ENCODE data around the gene CGN.

The CGN gene

GRCh38 chr1:151502859-151503780 lies 8.1 kb upstream of the CGN start:
- Histone ChIP-seq H3K27me3 (ENCODE audit: control insufficient read depth in 1 of 2, insufficient read depth in 1 of 2, low read length in 2 of 2) (peaks cover 7 to 53% of the 10 kb centered on the region in 2 experiments), H3K4ac (ENCODE audit: low read depth in 1 of 2, low read length in 2 of 2) (no peak overlapping the region), H2AFZ (ENCODE audit: low read depth, low read length) (no peak overlapping the region), H3K4me1 (ENCODE audit: control insufficient read depth, insufficient read depth, low read depth, low read length) (no peaks in the 10 kb centered on the region), H4K91ac (ENCODE audit: low read length) (no peak overlapping the region), H3K4me2 (ENCODE audit: low read length, poor library complexity, severe bottlenecking) (no peak overlapping the region), H2BK120ac (ENCODE audit: low read depth, low read length) (no peak overlapping the region), H2AK5ac (ENCODE audit: low read length, severe bottlenecking) (no peak overlapping the region), H3K23ac (ENCODE audit: low read length in 2 of 2) (no peak overlapping the region), H3K27ac (ENCODE audit: low read length, poor library complexity, severe bottlenecking) (no peak overlapping the region), H3K18ac (ENCODE audit: low read depth in 1 of 2, low read length in 2 of 2) (no peak overlapping the region), H3K14ac (ENCODE audit: low read length in 2 of 2) (no peak overlapping the region), H3K4me3 (ENCODE audit: insufficient read depth in 1 of 2, low read depth in 1 of 2, low read length in 2 of 2) (no peak overlapping the region), H2BK12ac (ENCODE audit: low read length in 2 of 2) (no peak overlapping the region), H3K9me3 (ENCODE audit: control insufficient read depth, low read length) (no peaks in the 10 kb centered on the region), H2BK15ac (ENCODE audit: low read depth, poor library complexity, severe bottlenecking) (no peak overlapping the region), H2BK5ac (ENCODE audit: low read depth, low read length, poor library complexity, severe bottlenecking) (no peak overlapping the region), H3K79me1 (replicated peaks; ENCODE audit: low read length, poor library complexity, severe bottlenecking) (no peaks in the 10 kb centered on the region), H3K9ac (ENCODE audit: low read length) (no peak overlapping the region), H3K36me3 (ENCODE audit: control insufficient read depth in 1 of 2, insufficient read depth in 2 of 2, low read depth in 1 of 2, low read length in 2 of 2) (no peaks in the 10 kb centered on the region), H4K8ac (ENCODE audit: low read length) (no peak overlapping the region)
- DNase-seq = no peak
- WGBS = 65% methylated on average over 7 of the region's 7 CpGs

GRCh38 chr1:151504252-151504651 lies 6.9 kb upstream of the CGN start:
- H3K27ac ChIP-seq (ENCODE audit: low read length, poor library complexity, severe bottlenecking) = no peak overlapping the region
- H3K9me3 ChIP-seq (ENCODE audit: control insufficient read depth, low read length) = no peaks in the 10 kb centered on the region
- H3K36me3 ChIP-seq (ENCODE audit: control insufficient read depth in 1 of 2, insufficient read depth in 2 of 2, low read depth in 1 of 2, low read length in 2 of 2) = no peaks in the 10 kb centered on the region
- 53% methylated on average over 3 of the region's 3 CpGs for WGBS
- H3K4ac ChIP-seq (ENCODE audit: low read depth in 1 of 2, low read length in 2 of 2) = no peak overlapping the region
- H4K91ac ChIP-seq (ENCODE audit: low read length) = no peak overlapping the region
- DNase-seq = no peak
- H3K23ac ChIP-seq (ENCODE audit: low read length in 2 of 2) = no peak overlapping the region
- no peak overlapping the region for H2BK12ac ChIP-seq (ENCODE audit: low read length in 2 of 2)
- no peaks in the 10 kb centered on the region for H3K4me1 ChIP-seq (ENCODE audit: control insufficient read depth, insufficient read depth, low read depth, low read length)
- H3K14ac ChIP-seq (ENCODE audit: low read length in 2 of 2) = no peak overlapping the region
- H3K4me3 ChIP-seq (ENCODE audit: insufficient read depth in 1 of 2, low read depth in 1 of 2, low read length in 2 of 2) = no peak overlapping the region
- no peak overlapping the region for H4K8ac ChIP-seq (ENCODE audit: low read length)
- H2BK120ac ChIP-seq (ENCODE audit: low read depth, low read length) = no peak overlapping the region
- no peak overlapping the region for H2AK5ac ChIP-seq (ENCODE audit: low read length, severe bottlenecking)
- no peak overlapping the region for H2BK5ac ChIP-seq (ENCODE audit: low read depth, low read length, poor library complexity, severe bottlenecking)
- no peak overlapping the region for H2AFZ ChIP-seq (ENCODE audit: low read depth, low read length)
- H3K4me2 ChIP-seq (ENCODE audit: low read length, poor library complexity, severe bottlenecking) = no peak overlapping the region
- H3K27me3 ChIP-seq (ENCODE audit: control insufficient read depth in 1 of 2, insufficient read depth in 1 of 2, low read length in 2 of 2) = peaks cover 7 to 53% of the 10 kb centered on the region in 2 experiments
- H3K79me1 ChIP-seq (replicated peaks; ENCODE audit: low read length, poor library complexity, severe bottlenecking) = no peaks in the 10 kb centered on the region
- no peak overlapping the region for H2BK15ac ChIP-seq (ENCODE audit: low read depth, poor library complexity, severe bottlenecking)
- H3K18ac ChIP-seq (ENCODE audit: low read depth in 1 of 2, low read length in 2 of 2) = no peak overlapping the region
- H3K9ac ChIP-seq (ENCODE audit: low read length) = no peak overlapping the region

GRCh38 chr1:151504759-151505158 lies 6.4 kb upstream of the CGN start:
- H3K9ac ChIP-seq (ENCODE audit: low read length) = no peak overlapping the region
- WGBS = 60% methylated on average over 4 of the region's 4 CpGs
- H3K9me3 ChIP-seq (ENCODE audit: control insufficient read depth, low read length) = no peaks in the 10 kb centered on the region

GRCh38 chr1:151508833-151509232 lies 2.4 kb upstream of the CGN start:
- Histone ChIP-seq H3K4me2 (ENCODE audit: low read length, poor library complexity, severe bottlenecking) (no peak overlapping the region), H3K23ac (ENCODE audit: low read length in 2 of 2) (no peak overlapping the region), H3K4me1 (ENCODE audit: control insufficient read depth, insufficient read depth, low read depth, low read length) (peaks cover 24% of the 10 kb centered on the region), H3K4me3 (ENCODE audit: insufficient read depth in 1 of 2, low read depth in 1 of 2, low read length in 2 of 2) (no peak overlapping the region), H2AFZ (ENCODE audit: low read depth, low read length) (no peak overlapping the region), H3K27me3 (ENCODE audit: control insufficient read depth in 1 of 2, insufficient read depth in 1 of 2, low read length in 2 of 2) (peaks cover 14 to 63% of the 10 kb centered on the region in 2 experiments), H3K14ac (ENCODE audit: low read length in 2 of 2) (no peak overlapping the region), H3K9ac (ENCODE audit: low read length) (no peak overlapping the region), H4K8ac (ENCODE audit: low read length) (no peak overlapping the region), H3K79me1 (replicated peaks; ENCODE audit: low read length, poor library complexity, severe bottlenecking) (no peaks in the 10 kb centered on the region), H3K27ac (ENCODE audit: low read length, poor library complexity, severe bottlenecking) (no peak overlapping the region), H2BK5ac (ENCODE audit: low read depth, low read length, poor library complexity, severe bottlenecking) (no peak overlapping the region), H3K9me3 (ENCODE audit: control insufficient read depth, low read length) (no peaks in the 10 kb centered on the region), H3K4ac (ENCODE audit: low read depth in 1 of 2, low read length in 2 of 2) (no peak overlapping the region), H3K36me3 (ENCODE audit: control insufficient read depth in 1 of 2, insufficient read depth in 2 of 2, low read depth in 1 of 2, low read length in 2 of 2) (no peaks in the 10 kb centered on the region), H2BK120ac (ENCODE audit: low read depth, low read length) (no peak overlapping the region), H2BK12ac (ENCODE audit: low read length in 2 of 2) (no peak overlapping the region), H3K18ac (ENCODE audit: low read depth in 1 of 2, low read length in 2 of 2) (no peak overlapping the region), H4K91ac (ENCODE audit: low read length) (no peak overlapping the region), H2BK15ac (ENCODE audit: low read depth, poor library complexity, severe bottlenecking) (no peak overlapping the region), H2AK5ac (ENCODE audit: low read length, severe bottlenecking) (no peak overlapping the region)
- WGBS = 83% methylated on average over 5 of the region's 6 CpGs
- DNase-seq = peak; percentile 29

More at GRCh38 chr1:151504759-151505158, 6.4 kb upstream of the CGN start:
- Histone ChIP-seq H3K23ac (ENCODE audit: low read length in 2 of 2) (no peak overlapping the region), H3K27me3 (ENCODE audit: control insufficient read depth in 1 of 2, insufficient read depth in 1 of 2, low read length in 2 of 2) (peaks cover 4 to 53% of the 10 kb centered on the region in 2 experiments), H4K91ac (ENCODE audit: low read length) (no peak overlapping the region), H3K4me3 (ENCODE audit: insufficient read depth in 1 of 2, low read depth in 1 of 2, low read length in 2 of 2) (no peak overlapping the region), H4K8ac (ENCODE audit: low read length) (no peak overlapping the region), H3K36me3 (ENCODE audit: control insufficient read depth in 1 of 2, insufficient read depth in 2 of 2, low read depth in 1 of 2, low read length in 2 of 2) (no peaks in the 10 kb centered on the region), H3K4ac (ENCODE audit: low read depth in 1 of 2, low read length in 2 of 2) (no peak overlapping the region), H3K4me1 (ENCODE audit: control insufficient read depth, insufficient read depth, low read depth, low read length) (no peaks in the 10 kb centered on the region), H2BK12ac (ENCODE audit: low read length in 2 of 2) (no peak overlapping the region), H3K14ac (ENCODE audit: low read length in 2 of 2) (no peak overlapping the region), H2BK120ac (ENCODE audit: low read depth, low read length) (no peak overlapping the region), H3K4me2 (ENCODE audit: low read length, poor library complexity, severe bottlenecking) (no peak overlapping the region), H3K27ac (ENCODE audit: low read length, poor library complexity, severe bottlenecking) (no peak overlapping the region), H3K79me1 (replicated peaks; ENCODE audit: low read length, poor library complexity, severe bottlenecking) (no peaks in the 10 kb centered on the region), H2BK5ac (ENCODE audit: low read depth, low read length, poor library complexity, severe bottlenecking) (no peak overlapping the region), H2AFZ (ENCODE audit: low read depth, low read length) (no peak overlapping the region), H2BK15ac (ENCODE audit: low read depth, poor library complexity, severe bottlenecking) (no peak overlapping the region), H2AK5ac (ENCODE audit: low read length, severe bottlenecking) (no peak overlapping the region), H3K18ac (ENCODE audit: low read depth in 1 of 2, low read length in 2 of 2) (no peak overlapping the region)
- DNase-seq = peak; percentile 29

All from mesenchymal stem cell (in vitro differentiated cells and primary cell).